GM21447 (cell line): ENCODE results near the gene KCNQ2.
"Not testable (repeated sequence)": the region's sequence is repeated elsewhere in the genome, so short reads cannot be mapped to it uniquely, and the experiment has no call there.

Source experiments
- ATAC-seq: cut with Tn5 transposase; IDR thresholded peaks from one replicate; pipeline ENCODE4 v1.9.1; 2021; ENCODE audit not compliant: unreplicated experiment

Gene KCNQ2

DNA sequence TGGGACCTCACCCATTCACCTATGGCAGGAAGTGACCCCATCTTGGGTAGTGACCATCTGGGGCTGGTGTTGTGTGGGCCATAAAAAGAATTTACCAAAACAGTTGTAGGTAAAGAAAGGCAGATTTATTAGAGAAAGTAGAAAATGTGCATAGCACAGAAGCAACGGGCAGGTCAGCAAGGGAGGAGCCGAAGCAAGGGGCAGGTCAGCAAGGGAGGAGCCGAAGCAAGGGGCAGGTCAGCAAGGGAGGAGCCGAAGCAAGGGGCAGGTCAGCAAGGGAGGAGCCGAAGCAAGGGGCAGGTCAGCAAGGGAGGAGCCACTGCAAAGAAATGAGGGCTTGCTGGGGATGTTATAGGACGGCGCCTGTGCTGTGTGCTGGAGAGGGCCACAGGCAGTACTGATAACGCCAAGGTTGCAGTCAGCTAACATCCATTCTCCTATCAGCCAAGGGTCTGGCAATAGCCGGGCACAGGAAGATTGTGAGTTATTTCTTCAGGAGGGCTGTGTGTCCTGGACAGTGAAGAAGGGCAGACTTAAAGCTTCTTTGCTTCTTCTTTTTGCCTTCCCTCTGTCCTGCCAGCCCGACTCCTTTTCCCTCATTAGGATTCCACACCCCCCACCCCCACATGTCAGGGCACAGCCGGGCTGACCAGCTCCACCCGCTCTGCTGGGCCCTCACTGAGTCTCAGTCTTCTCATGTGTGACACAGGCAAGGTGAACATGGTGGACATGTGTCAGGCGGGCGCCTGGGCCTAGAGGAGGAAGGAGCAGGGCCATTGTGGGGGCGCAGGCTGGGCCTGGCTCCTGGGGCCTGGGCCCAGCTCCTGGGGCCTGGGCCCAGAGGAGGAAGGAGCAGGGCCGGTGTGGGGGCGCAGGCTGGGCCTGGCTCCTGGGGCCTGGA is 79.7 kb downstream of the KCNQ2 start:
- no peak for ATAC-seq

DNA sequence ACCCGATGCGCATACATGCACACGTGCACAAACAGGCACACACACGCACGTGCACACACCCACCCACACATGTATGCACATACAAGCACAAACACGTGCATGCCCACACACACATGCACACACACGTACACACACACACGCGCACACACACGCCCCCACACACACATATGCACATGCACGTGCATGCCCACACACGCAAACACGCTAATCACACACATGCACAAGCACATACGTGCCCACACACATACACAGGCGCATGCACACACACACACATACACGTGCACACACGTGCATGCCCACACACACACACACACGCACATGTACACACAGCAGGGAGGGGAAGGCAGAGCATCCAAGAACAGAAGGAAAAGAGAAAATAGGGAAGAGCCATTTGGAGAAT is 84.5 kb downstream of the KCNQ2 start:
- ATAC-seq: no peak

DNA sequence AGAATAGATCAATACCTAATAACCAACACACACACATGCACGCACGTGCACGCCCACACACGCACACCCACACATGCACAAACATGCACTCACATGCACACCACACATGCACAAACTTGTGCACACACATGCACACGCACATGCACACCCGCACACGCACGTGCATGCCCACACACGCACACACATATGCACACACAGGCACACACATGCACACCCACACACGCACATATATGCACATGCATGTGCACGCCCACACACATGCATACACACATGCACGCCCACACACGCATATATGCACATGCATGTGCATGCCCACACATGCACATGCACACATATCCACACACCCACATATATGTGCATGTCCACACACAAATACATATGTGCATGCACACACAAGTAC is 85.1 kb downstream of the KCNQ2 start:
- no peak for ATAC-seq

DNA sequence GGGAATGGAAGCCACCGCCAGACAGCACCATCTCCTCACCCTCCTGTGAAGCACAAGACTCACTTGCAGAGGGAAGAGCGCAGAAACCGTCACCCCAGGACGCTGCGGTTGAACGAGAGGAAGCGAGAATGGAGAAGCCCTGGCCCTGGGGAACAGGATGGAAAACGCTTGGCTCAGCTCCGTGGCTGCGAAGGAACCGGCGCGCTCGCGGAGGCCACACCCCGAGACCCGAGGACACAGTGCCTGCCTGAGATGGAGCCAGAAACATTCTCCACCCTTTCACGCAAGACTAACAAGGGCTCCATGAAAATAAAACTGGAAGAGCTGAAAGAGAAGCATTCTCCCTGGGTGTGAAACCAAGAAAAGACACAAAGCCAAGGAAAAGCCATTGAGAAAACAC is 86.0 kb downstream of the KCNQ2 start:
- no peak for ATAC-seq

DNA sequence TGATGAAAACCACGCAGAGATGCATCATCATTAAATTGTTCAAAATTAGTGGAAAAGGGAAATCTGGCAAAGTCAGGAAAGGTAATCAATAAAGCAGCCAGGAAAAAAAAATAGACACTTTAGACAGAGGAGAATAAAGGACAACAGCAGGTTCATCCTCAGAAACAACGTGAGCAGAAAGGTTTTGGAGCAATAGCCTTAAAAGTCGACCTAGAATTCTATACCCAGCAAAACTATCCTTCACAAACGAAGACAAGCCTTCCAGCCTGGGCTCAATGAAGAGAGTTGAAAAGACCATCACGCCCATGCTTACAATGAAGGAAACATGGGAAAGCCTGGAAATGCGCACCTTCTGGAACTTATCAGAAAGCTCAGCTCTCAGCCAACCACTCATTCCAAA is 86.6 kb downstream of the KCNQ2 start:
- no peak for ATAC-seq

- ATAC-seq: no peak
Observed at GRCh38 chr20:63384336-63384735, 88.1 kb downstream of the KCNQ2 start.

DNA sequence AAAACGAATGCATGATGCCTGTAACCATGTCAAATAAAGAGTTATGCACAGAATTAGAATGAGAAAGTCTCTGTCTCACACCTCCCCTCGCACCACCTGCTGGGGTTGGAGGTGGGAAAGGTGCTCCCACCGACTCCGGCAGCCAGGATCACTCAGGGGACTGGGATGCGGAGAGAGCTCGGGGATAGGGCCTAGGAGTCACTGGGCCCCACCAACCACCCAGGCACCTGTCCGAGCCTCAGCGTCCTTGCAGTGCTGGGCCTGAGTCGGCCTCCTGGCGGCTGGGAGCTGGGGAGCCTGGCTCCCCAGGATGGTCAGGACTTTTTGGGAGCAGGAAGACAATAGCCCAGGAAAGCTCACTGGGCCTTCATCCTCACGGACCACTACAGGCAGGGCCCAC is 88.9 kb downstream of the KCNQ2 start:
- no peak for ATAC-seq

- no peak for ATAC-seq
Observed at GRCh38 chr20:63382551-63383300, 89.7 kb downstream of the KCNQ2 start.

DNA sequence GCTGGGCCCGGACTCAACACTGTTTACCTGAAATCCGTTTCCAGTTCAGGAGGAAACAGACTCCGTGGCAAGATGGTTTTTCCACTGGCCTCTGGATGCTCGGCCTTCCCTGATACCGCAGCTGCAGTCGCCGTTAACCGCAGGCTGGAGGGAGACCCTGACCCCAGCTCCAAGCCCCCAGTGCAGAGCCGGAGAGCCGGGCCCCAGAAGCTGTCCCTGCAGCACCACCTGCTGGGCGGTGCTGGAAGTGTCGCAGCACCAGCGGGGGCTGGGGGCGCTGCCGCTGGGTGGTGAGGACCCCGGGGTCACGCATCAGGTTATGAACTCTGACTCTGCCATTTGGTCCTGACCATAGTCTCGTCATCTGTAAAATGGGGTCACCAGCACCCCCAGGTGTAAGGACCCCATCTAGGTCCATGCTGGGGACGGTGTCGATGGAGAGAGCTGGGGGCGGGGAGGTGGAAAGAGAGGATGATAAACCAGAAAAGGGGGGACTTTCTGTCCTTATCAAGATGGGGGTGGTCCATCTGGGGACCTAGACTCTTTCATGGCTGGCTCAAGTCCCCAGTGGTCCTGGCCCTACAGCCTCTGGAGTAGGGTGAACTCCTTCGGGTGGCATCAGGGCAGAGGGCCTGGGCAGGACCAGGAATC is 90.5 kb downstream of the KCNQ2 start:
- no peak for ATAC-seq

DNA sequence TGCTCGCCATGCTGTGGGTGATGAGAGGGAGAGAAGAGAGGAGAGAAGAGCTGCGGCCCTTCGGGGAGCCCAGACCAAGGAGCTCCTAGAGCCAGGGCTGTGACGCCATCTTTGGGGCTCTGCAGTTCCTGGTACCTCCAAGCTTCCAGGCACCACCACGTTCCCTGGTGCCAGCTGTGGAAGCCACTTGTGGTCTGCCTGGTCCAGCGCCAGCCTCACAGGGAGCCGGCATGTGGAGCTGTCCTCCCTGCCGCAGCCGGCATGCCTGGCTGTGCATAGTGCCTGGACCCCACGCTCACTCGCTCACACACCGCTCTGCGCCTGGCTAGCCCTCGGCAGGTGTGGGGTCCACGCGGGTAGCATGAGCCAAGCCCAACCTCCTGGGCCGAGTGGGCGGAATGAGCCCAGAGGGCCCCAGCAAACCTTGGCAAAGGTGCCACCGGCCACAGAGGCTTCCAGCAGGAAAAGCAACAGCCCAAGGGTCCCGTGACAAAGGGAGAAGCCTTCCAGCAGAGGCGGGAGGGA is 92.0 kb downstream of the KCNQ2 start:
- ATAC-seq: no peak

DNA sequence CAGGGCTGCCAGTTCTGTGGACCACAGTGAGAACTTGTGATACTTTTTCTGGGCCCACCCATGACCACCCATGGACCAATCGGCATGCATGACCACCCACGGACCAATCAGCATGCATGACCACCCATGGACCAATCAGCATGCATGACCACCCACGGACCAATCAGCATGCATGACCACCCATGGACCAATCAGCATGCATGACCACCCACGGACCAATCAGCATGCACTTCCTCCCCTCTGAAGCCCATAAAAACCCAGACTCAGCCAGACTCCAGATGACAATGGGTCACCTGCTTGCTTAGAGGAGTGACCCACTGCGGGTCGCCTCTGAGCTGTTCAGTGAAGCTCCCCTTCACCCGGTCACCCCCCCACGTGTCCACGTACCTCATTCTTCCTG is 92.6 kb downstream of the KCNQ2 start:
- ATAC-seq: not testable (repeated sequence)

DNA sequence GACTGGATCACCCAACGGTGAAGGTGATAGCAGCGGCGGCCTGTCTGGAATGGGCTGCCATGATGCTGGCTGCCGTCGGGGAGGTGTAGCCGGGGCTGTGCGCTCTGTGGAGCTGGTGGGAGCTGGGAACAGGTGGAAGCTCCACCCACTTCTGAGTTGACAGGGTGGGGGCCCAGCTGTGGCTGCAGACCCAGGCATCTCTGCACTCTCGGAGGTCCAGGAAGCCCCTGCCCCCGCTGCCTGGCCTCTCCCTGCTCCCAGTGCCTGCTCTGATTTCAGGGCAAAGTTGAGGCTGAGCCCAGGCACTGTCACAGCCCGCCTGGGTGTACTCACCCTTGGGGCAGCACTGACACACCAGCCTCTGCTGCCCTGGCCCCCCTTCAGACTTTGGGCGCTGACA is 93.2 kb downstream of the KCNQ2 start:
- no peak for ATAC-seq

- no peak for ATAC-seq
Observed at GRCh38 chr20:63378626-63379025, 93.8 kb downstream of the KCNQ2 start.

DNA sequence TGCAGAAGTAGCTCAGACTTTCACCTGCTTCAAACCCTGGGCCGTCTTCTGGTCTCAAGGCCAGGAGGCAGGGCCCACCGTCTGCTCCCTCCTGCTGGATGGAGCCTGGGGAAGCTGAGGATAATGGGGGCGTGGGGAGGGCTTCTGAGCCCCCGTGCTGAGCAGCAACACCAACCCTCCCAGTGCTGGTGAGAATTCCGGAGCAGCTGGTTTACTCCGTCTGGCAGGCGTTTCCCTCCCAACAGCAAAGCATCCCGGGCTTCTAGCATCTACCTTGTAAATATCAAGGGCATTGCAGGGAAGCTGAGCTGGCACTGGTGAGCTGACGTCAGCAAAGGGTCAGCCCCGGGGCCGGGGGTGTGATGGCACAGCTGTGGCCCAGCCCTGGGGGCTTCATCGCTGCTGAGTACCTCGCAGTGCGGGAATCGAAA is 94.5 kb downstream of the KCNQ2 start:
- no peak for ATAC-seq

DNA sequence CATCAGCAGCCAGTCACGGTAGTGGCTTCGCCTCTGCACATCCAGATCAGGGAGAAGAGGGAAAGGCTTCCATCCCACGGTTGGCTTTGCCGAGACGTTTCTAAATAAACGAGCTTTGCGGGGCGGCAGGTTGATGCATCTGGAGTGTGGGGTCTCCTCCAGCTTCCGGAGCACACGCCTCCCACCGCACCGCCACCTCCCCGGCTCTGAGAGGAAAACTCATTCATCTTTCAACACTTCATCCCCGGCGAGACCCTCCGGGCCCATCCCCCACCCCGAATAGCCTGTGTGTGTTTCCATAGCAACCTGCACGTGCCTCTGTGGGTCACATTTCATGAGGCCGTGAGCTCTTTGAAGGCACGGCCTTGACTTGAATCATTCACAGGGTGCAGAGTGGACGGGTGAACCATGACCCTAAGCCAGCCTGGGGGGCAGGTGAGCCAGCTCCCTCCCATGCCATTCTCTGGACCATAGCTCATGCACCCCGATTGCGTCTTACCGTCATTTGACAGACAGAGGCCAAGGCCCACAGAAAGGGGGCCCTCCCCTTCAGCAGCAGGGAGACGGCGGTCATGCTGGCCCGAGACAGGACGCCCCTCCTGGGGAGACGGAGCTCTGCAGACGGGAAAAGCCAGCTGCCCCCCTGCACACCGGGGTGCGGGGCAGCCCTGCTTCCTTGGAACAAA is 95.1 kb downstream of the KCNQ2 start:
- no peak for ATAC-seq

GRCh38 chr20:63376283-63377250 is 95.9 kb downstream of the KCNQ2 start:
- ATAC-seq: no peak

DNA sequence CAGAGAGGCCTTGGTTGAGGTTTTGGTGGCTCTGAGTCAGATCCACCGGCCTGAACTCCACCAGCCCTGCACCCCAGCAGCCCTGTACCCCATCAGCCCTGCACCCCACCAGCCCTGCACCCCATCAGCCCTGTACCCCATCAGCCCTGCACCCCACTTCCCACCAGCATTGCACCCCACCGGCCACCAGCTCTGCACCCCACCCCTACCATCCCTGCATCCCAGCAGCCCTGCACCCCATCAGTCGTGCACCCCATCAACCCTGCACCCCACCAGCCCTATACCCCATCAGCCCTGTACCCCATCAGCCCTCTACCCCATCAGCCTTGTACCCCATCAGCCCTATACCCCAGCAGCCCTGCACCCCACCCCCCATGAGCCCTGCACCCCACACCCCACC is 97.0 kb downstream of the KCNQ2 start:
- ATAC-seq: no peak

- no peak for ATAC-seq
Observed at GRCh38 chr20:63374504-63374903, 98.0 kb downstream of the KCNQ2 start.

GRCh38 chr20:63373996-63374395 is 98.5 kb downstream of the KCNQ2 start:
- ATAC-seq: no peak
